ENCODE data around the gene TRAPPC3L.

Gene TRAPPC3L

GRCh38 chr6:116545651-116546050 lies at the start of gene TRAPPC3L:
Gene TRAPPC3L, minus strand, starts transcription at chr6:116545684. Its CDS starts 170 bp downstream, at chr6:116545514.
- no peak for DNase-seq

DNA sequence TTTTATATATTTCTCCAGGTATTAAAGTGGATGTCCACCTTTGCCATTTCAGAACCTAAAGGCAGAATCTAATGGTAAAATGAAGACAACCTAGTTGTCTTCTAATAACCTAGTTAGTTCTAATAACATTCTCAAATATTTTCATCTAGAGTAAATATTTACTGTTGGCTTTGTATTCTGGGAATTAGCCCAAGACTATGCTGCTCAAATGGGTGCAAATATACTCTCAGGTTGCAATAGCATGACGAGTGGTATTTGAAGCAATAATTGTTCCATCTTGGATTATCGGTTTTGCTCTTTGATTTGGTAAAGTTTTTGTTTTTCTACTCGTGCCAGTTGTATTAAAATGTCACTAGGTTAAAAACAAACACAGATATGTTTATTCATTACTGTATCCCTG lies 49.8 kb upstream of the TRAPPC3L start:
- no peak for DNase-seq

GRCh38 chr6:116586738-116587137 lies 41.3 kb upstream of the TRAPPC3L start:
- no peak for DNase-seq

- DNase-seq: no peak
Observed at GRCh38 chr6:116586276-116586675, 40.8 kb upstream of the TRAPPC3L start.

DNA sequence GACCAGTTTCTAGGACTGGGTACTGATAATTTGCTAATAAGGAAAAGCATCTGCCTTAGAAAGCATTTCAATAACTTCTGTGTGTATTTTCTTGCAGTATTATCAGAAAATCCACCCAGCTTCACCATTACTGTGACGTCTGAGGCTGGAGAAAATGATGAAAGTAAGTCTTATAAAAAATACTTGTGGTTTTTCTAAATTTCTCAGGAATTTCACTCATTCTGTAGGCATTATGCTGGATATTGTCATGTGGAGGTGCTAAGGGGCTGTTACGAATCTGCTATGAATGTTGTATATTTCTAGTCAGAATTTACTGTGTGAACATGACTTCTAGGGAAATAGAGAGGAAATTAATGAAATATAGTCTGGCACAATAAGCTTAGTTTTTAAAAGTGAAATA lies 34.7 kb upstream of the TRAPPC3L start:
- DNase-seq: no peak

DNA sequence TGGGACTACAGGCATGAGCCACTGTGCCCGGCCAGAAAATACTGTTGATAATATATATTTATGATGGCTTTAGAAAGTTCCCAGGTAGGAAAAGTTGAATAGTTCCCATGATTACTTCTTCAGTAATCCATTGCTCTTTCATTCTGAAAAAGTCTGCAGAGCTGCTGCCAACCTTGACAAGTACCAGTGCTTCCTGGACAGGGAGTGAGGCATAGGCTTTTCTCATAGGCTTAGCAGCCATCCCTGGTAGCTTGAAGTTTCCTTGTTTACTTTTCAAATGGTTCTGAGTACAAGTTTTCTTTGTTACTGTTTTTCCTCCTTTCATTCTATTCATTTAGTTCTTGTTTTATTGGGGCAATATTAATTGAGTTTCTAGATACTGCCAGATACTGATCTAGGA lies 33.7 kb upstream of the TRAPPC3L start:
- no peak for DNase-seq

GRCh38 chr6:116578335-116578734 lies 32.9 kb upstream of the TRAPPC3L start:
- DNase-seq: no peak

GRCh38 chr6:116577486-116577885 lies 32.0 kb upstream of the TRAPPC3L start:
- DNase-seq: no peak

DNA sequence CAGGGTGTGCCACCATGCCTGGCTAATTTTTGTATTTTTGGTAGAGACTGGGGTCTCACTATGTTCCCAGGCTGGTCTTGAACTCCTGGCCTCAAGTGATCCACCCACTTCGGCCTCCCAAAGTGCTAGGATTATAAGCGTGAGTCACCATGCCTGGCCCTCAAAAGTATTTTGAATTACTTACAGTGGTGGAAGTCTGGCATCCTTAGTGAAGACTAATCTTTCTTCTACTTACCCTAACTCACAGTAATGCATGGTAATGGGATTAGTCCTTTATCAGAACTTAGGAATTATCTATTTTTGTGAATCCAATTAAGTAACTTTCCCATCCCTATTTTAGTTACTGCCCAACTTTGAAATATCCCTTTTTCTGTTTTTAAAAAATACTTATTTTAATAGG lies 29.7 kb upstream of the TRAPPC3L start:
- no peak for DNase-seq

DNA sequence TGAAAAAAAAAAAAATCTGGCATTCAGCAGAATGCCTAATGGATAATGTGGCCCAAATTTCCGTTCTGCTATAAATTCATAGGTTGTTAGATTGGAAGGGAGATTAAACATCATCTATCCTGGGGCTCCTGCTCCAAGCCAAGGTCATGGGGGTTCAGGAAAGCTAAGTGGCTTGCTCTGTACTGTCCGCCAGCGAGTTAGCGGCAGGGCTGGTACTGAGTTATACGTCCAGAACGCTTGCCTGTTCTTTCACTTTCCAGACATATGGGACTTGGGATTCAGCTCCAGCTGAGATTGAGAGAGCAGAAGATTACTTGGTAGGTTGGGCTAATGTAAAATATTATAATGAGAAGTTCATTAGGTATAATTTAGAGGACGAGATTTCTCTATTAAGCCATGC lies 26.7 kb upstream of the TRAPPC3L start:
- no peak for DNase-seq

GRCh38 chr6:116571683-116572000 lies 26.2 kb upstream of the TRAPPC3L start:
- DNase-seq: no peak

DNA sequence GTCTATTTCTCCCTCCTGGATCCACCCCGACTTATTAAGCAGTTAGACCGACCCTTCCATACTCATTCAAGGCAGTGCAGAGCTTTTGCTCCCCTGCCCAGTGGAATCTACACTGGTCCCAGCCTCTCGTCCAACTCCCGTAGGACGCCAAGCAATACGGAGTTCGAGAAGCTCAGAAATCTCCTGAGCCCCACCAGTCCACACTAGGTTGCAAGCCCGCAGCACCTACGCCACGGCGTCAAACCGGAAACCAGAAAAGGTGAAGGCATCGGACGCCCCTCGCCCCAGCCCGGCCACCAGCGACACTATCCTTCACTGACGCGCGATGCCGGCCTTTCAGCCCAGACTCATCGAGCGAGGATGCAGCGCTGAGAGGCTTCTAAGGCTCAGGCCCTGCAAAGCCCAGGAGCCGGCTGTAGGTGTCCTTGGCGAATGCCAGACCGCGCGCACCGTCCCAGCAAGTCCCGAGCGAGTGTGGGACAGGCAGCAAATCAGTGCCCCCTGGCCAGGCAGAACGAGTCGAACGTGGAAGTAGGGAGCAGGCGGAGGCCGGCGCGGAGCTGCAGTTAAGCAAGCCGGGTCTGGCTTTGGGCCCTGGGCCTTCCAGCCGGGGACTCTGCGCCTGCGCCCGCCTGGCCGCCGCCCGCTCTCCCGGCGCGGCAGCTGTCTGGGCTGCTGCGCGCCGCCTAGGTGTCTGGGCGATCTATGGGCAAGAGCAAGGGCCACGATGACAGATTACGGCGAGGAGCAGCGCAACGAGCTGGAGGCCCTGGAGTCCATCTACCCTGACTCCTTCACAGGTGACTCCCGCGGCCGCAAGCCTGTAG lies 25.6 kb upstream of the TRAPPC3L start, which contains the start of gene RWDD1:
RWDD1 (plus strand) TSS at position 649 of the 827 bp plus-strand sequence; CDS start at position 728, 79 bp downstream.
- DNase-seq: peak; percentile 97

GRCh38 chr6:116568821-116569755 lies 23.6 kb upstream of the TRAPPC3L start:
- DNase-seq: no peak

DNA sequence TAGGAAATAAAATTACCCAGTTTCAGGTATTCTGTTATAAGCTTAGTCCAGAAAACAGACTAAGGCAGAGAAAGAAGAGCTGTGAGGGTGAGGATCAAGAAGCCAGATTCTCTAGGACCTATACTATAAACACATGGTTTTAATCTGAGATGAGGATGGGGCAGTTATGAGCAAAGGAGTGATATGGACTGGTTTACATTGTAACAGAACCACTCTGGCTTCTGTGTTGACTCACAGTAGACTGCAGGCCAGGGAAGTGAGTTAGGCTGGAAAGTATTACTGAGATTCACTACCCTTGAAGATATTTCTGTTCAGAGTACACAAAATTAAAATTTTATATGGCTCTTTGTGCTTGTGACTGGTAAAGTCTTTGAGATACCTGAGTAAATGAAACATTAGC lies 22.6 kb upstream of the TRAPPC3L start:
- no peak for DNase-seq

DNA sequence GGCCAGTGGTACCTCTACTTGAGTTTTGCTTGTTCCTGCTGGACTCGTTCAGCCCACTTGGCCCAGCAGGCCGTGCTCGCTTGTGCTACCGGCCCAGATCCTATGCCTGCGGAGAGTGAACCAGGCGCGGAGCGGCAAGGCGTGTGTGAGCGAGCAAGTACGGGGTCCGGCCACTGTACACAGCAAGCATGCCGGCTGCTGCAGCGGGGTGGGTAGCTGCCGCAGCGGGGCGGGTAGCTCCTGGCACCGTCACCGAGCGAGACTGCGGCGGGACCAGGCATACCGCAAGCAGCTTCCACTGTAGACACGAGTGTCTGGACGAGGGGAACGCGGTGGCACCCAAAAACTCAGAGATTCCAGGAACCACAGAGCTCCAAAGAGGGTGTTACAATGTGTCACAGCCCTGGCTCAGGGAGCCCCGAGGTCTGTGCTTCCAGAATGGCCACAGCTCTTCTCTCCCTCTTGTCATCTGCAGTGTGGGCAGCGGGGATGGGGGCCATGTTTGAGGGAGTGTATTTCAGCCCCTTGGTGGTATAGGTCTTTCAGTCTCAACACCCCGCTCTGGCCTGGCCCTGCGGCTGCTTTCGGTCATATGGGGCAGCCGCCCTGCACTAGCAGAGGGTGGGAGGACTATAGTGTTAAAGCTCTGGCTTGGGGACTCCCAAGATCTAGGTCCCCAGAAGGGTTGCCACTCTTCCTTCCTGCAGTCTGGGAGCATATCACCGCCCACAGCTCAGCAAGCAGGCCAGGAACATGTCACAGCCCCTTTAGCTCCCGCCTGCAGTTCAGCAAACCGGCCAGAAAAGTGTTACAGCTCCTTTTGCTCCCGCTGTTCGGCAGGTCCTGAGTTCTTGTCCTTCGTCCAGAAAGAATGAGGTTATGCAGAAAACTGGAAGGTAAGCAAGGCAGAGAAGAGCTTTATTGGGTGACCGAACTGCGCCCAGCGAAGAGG lies 19.7 kb upstream of the TRAPPC3L start:
- no peak for DNase-seq

- no peak for DNase-seq
Observed at GRCh38 chr6:116564311-116564710, 18.8 kb upstream of the TRAPPC3L start.

GRCh38 chr6:116563830-116564229 lies 18.3 kb upstream of the TRAPPC3L start:
- DNase-seq: no peak

- DNase-seq: no peak
Observed at GRCh38 chr6:116562614-116563013, 17.1 kb upstream of the TRAPPC3L start.

DNA sequence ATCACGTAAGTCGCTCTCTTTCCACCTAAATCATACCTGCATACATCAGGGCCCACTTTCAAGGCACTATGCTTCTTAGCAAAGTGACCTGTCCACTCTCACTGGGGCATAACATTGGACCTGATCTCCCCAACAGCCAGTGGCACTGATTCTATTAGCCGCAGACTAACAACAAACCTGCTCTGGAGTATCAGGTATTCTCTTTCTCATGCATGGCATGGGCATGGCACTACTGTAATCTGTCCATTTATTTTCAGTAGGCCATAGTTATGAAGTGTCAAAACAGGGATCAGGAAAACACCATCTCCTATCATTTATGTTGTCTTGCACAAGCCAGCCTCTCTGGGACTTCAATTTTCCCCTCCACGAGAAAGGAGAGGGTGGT lies 16.5 kb upstream of the TRAPPC3L start:
- no peak for DNase-seq

DNA sequence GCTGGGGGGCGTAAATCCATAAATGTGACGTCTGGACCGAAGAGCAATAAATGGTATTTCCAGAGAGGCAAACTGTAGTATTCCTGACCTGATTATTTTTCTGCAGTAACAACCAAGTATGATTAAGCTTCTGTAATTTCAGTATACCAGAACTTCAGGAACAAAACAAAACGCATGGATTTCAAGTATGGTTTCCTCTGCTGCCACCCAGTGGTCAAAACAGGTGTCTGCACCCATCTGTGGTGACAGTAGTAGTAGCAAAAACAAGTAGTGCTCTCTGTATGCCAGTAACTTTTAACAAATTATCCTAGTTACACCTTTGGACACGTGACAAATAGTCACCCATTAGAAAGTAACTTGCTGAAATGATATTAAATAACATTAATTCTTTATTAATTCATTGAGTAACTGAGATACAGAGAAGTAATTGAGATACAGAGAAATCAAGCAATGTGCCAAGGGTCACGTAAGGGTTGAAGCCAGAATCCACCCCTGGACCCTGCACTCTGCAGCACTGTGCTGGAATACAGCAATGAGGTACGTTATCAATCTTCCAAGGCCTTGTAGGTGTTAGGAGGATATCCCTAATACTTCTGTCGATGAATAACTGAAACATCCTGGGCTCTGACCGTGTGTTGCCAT lies 16.0 kb upstream of the TRAPPC3L start:
- DNase-seq: peak; percentile 39 to 65

- no peak for DNase-seq
Observed at GRCh38 chr6:116560130-116560529, 14.6 kb upstream of the TRAPPC3L start.

DNA sequence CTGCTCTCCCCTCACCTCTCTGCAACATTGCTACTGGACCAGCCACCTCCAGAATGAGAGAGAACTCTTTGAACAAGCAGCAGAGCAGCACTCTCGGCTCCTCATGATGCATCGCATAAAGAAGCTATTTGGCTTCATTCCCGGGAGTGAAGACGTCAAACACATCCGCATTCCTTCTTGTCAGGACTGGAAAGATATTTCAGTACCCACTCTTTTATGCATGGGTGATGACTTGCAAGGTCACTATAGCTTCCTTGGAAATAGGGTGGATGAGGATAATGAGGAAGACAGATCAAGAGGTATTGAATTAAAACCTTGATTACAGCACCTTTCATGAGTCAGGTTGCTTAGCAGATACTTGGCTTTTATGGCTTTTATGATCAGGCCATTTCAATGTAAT lies 12.4 kb upstream of the TRAPPC3L start:
- no peak for DNase-seq
